OCI-LY7 (cell line): Measurements from ENCODE around the gene TTF1. TPM values are rescaled to one million over a fixed set of nuclear protein-coding genes. Genes with fewer than 3 reads are reported as not detected.

Experiments used
- BruUV-seq: library from RNA; stranded (reverse); fragments of 400-500 nt; replicated peaks from 2 replicates; lab custom pipeline; 2021; lab: Mats Ljungman, UMichigan
- CTCF ChIA-PET: fragments of 300-600 bp; sonication (Branson Sonifier 250); formaldehyde crosslinking; loops from one replicate; lab custom pipeline; 2022; ENCODE audit warnings: antibody characterized with exemption; ENCODE audit not compliant: unreplicated experiment; lab: Charles Lee
- POLR2A ChIA-PET: fragments of 300-600 bp; sonication (Branson Sonifier 250); formaldehyde crosslinking; loops from one replicate; lab custom pipeline; 2022; ENCODE audit warnings: antibody characterized with exemption; lab: Charles Lee
- DNase-seq: peaks from one replicate; pipeline ENCODE4 v3.0.0-alpha.2; 2015; ENCODE audit warnings: low spot score
- H2AFZ ChIP-seq: fragments of 200-600 bp; sonication (generic), shearing (Covaris generic); 2 replicates; pipeline ENCODE4 v1.6.1; 2014; ENCODE audit warnings: mild to moderate bottlenecking, antibody characterized with exemption, low read length, moderate library complexity
- H3K27ac ChIP-seq: fragments of 200-600 bp; sonication (generic); 2 replicates; pipeline ENCODE4 v1.5.1; 2014; ENCODE audit warnings: mixed run types, low read depth, mild to moderate bottlenecking, moderate library complexity, low read length, inconsistent platforms; ENCODE audit not compliant: poor library complexity, severe bottlenecking
- H3K36me3 ChIP-seq: fragments of 200-600 bp; sonication (generic); 2 replicates; pipeline ENCODE4 v1.6.1; 2014; ENCODE audit warnings: mild to moderate bottlenecking, antibody characterized with exemption, low read length, moderate library complexity, mixed read lengths; ENCODE audit not compliant: insufficient read depth
- H3K4me1 ChIP-seq: fragments of 200-600 bp; sonication (generic); 2 replicates; pipeline ENCODE4 v1.5.1; 2014; ENCODE audit warnings: mild to moderate bottlenecking, low read length; ENCODE audit not compliant: insufficient read depth, poor library complexity, severe bottlenecking
- H3K4me2 ChIP-seq: fragments of 200-600 bp; sonication (generic); 2 replicates; pipeline ENCODE4 v1.6.1; 2014; ENCODE audit warnings: mild to moderate bottlenecking, low read length
- H3K4me3 ChIP-seq: fragments of 200-600 bp; sonication (generic); 2 replicates; pipeline ENCODE4 v1.5.1; 2014; ENCODE audit warnings: mild to moderate bottlenecking, low read depth, low read length; ENCODE audit not compliant: poor library complexity, severe bottlenecking
- H3K79me2 ChIP-seq: fragments of 200-600 bp; sonication (generic); 2 replicates; pipeline ENCODE4 v1.6.1; 2016; ENCODE audit warnings: low read depth, mild to moderate bottlenecking, low read length, moderate library complexity, mixed read lengths; ENCODE audit not compliant: insufficient read depth
- H3K9me2 ChIP-seq: fragments of 200-600 bp; sonication (generic); 2 replicates; pipeline ENCODE4 v1.6.1; 2016; ENCODE audit warnings: mild to moderate bottlenecking, low read length, mixed read lengths; ENCODE audit not compliant: insufficient read depth
- H3K9me3 ChIP-seq: fragments of 200-600 bp; sonication (generic); 2 replicates; pipeline ENCODE4 v1.6.1; 2014; ENCODE audit warnings: mild to moderate bottlenecking, mixed run types, low read length, mixed read lengths
- H4K20me1 ChIP-seq: fragments of 200-600 bp; sonication (generic); 2 replicates; pipeline ENCODE4 v1.6.1; 2014; ENCODE audit warnings: mild to moderate bottlenecking, antibody characterized with exemption, low read length, moderate library complexity, mixed read lengths; ENCODE audit not compliant: insufficient read depth
- EZH2phosphoT487 ChIP-seq: fragments of 200-600 bp; sonication (generic); IDR thresholded peaks from 2 replicates; pipeline ENCODE4 v1.6.1; 2018; ENCODE audit warnings: low read depth, borderline replicate concordance, mild to moderate bottlenecking, mixed run types, antibody characterized with exemption, low read length, moderate library complexity, mixed read lengths
- intact Hi-C: fragments of 100-400 bp; cut with micrococcal nuclease; formaldehyde crosslinking; loops from one replicate; pipeline ENCODE4 v1.10.0; 2022; ENCODE audit not compliant: unreplicated experiment
- total RNA-seq, 2 experiments: library from RNA; depleted of rRNA in 1 of 2; stranded (reverse); fragments of >200 nt in 1 of 2; shearing (Covaris generic) in 1 of 2; gene quantifications; 2 replicates each; pipeline ENCODE4 v1.2.3, GENCODE V29; 2014 to 2022
- TF ChIP-seq, protein P1 (sequence below): fragments of 200-600 bp; sonication (generic); conservative IDR thresholded peaks from 2 replicates; pipeline ENCODE4 v1.5.1; 2014; ENCODE audit warnings: mild to moderate bottlenecking, antibody characterized with exemption, low read length, moderate library complexity, mixed read lengths

Gene TTF1
- total RNA-seq, 2 experiments from 2014 or later, result 17.8 to 21.2 TPM

DNA sequence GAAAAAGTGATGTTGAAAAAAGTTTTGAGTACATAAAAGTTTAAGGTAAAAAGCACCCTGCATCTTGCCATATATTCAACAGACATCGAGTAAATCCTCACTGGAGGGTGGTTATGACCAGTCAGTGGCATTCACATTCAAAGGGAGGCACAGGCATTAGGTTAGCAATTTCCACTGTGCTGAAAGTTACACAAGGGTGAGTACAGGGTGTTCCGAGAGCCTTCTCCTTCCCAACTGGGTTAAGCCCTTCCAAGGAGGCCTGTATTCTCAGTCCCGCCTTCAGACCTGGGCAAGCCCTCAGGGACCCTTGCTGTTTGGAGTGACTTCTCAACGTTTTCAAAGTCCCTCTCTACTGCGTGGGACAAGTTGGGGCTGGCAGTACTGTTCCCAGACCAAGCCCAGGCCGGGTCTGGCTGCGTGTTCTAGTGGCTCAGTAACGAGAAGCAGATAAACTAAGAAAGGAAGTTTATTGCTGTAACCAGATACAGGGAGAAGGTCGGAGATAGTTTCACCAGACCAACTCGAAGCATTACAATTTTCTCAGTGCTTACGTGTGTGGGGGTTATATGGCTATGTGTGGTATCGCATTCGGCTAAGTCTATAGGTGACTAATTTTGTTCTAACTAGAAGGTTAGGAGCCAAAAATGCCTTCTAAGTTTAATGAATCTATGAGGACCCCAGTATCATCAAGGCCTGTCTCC, 38.9 kb downstream of the TTF1 start:
- POLR2A ChIA-PET, result interaction anchor here (1.0 to 1.3 kb wide), 4 partner anchors 13 to 16 kb away, joined by 3 to 7 read pairs (median 4); partner anchors contain the start of gene SETX

DNA sequence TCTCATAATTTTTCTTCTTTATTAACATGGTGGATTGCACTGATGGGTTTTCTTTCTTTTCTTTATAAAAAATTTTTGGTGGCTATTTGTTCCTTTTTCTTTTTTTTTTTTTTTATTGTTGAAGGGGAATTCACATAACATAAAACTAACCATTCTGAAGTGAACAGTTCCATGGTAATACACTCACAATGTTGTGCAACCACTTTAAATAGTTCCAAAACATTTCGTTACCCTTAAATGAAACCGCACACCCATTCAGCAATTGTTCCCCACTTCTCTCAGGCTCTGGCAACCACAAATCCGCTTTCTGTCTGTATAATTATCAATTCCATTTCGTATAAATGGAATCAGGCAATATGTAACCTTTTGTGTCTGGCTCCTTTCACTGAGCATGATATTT, 40.2 kb downstream of the TTF1 start:
- H3K9me2 ChIP-seq, result no peaks in the 10 kb centered on the region
- BruUV-seq, result no TSS peak
- H2AFZ ChIP-seq, result peak overlapping the region; percentile 82; the same call in 1 of the 2 replicates
- POLR2A ChIA-PET, result interaction anchor here (0.8 to 1.2 kb wide), 2 partner anchors 16 to 18 kb away, joined by 3 to 5 read pairs; no protein-coding TSS in a partner anchor
- H3K4me2 ChIP-seq, result no peak overlapping the region
- H3K4me1 ChIP-seq, result peaks cover 26% of the 10 kb centered on the region
- H3K4me3 ChIP-seq, result no peak overlapping the region
- H3K36me3 ChIP-seq, result no peaks in the 10 kb centered on the region
- no peak for DNase-seq
- intact Hi-C loops, result no loop called here
- H4K20me1 ChIP-seq, result no peaks in the 10 kb centered on the region
- H3K27ac ChIP-seq, result no peak overlapping the region
- CTCF ChIA-PET, result no interaction called here
- H3K79me2 ChIP-seq, result no peaks in the 10 kb centered on the region
- H3K9me3 ChIP-seq, result no peaks in the 10 kb centered on the region
- TF ChIP-seq EZH2phosphoT487, result no peak
- TF ChIP-seq, protein P1, sequence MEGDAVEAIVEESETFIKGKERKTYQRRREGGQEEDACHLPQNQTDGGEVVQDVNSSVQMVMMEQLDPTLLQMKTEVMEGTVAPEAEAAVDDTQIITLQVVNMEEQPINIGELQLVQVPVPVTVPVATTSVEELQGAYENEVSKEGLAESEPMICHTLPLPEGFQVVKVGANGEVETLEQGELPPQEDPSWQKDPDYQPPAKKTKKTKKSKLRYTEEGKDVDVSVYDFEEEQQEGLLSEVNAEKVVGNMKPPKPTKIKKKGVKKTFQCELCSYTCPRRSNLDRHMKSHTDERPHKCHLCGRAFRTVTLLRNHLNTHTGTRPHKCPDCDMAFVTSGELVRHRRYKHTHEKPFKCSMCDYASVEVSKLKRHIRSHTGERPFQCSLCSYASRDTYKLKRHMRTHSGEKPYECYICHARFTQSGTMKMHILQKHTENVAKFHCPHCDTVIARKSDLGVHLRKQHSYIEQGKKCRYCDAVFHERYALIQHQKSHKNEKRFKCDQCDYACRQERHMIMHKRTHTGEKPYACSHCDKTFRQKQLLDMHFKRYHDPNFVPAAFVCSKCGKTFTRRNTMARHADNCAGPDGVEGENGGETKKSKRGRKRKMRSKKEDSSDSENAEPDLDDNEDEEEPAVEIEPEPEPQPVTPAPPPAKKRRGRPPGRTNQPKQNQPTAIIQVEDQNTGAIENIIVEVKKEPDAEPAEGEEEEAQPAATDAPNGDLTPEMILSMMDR, result no peak

More for the DNA sequence above, 38.9 kb downstream of the TTF1 start:
- CTCF ChIA-PET, result no interaction called here
- no peak for DNase-seq
- Histone ChIP-seq H3K9me3 (no peaks in the 10 kb centered on the region), H3K9me2 (no peaks in the 10 kb centered on the region), H4K20me1 (no peaks in the 10 kb centered on the region), H2AFZ (no peak overlapping the region), H3K4me1 (peaks cover 33% of the 10 kb centered on the region), H3K79me2 (no peaks in the 10 kb centered on the region), H3K36me3 (no peaks in the 10 kb centered on the region), H3K27ac (no peak overlapping the region), H3K4me3 (no peak overlapping the region), H3K4me2 (no peak overlapping the region)
- TF ChIP-seq EZH2phosphoT487, result no peak
- TF ChIP-seq, protein P1, result no peak
- intact Hi-C loops, result no loop called here
- BruUV-seq, result no TSS peak

DNA sequence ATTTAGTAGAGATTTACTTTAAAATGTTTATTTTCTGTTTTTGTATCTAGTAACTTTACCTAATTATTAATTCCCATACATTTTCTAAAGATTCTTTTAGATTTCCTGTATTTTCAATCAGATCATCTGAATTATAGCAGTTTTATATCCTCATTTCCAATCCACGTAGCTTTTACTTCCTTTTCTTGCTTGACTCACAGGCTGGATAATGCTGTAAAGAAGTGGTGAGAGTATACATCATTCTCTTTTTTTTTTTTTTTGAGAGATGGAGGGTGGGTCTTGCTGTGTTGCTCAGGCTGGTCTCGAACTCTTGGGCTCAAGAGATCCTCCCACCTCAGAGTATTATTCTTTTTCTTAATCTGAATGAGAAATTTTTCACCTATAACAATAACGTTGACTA, 40.7 kb downstream of the TTF1 start:
- Histone ChIP-seq H3K27ac (peak overlapping the region; percentile 3), H3K9me3 (no peaks in the 10 kb centered on the region), H3K4me3 (no peak overlapping the region), H4K20me1 (no peaks in the 10 kb centered on the region), H3K4me2 (peak overlapping the region; percentile 19), H3K79me2 (no peaks in the 10 kb centered on the region), H3K9me2 (no peaks in the 10 kb centered on the region), H3K4me1 (peaks cover 26% of the 10 kb centered on the region), H3K36me3 (no peaks in the 10 kb centered on the region), H2AFZ (peak overlapping the region; percentile 82; the same call in 1 of the 2 replicates)
- DNase-seq, result no peak
- CTCF ChIA-PET, result no interaction called here
- TF ChIP-seq, protein P1, result no peak
- no peak for TF ChIP-seq EZH2phosphoT487
- POLR2A ChIA-PET, result interaction anchor here (0.8 to 1.1 kb wide), 2 partner anchors 16 to 18 kb away, joined by 5 to 6 read pairs; no protein-coding TSS in a partner anchor
- intact Hi-C loops, result no loop called here
- no TSS peak for BruUV-seq
